Measurements from ENCODE around the gene PLXNA4. TPM values are rescaled to one million over a fixed set of nuclear protein-coding genes. Genes with fewer than 3 reads are reported as not detected.

Gene PLXNA4
- total RNA-seq, 2 donors from 2014 or later, result 2.1 to 8.2 TPM

DNA sequence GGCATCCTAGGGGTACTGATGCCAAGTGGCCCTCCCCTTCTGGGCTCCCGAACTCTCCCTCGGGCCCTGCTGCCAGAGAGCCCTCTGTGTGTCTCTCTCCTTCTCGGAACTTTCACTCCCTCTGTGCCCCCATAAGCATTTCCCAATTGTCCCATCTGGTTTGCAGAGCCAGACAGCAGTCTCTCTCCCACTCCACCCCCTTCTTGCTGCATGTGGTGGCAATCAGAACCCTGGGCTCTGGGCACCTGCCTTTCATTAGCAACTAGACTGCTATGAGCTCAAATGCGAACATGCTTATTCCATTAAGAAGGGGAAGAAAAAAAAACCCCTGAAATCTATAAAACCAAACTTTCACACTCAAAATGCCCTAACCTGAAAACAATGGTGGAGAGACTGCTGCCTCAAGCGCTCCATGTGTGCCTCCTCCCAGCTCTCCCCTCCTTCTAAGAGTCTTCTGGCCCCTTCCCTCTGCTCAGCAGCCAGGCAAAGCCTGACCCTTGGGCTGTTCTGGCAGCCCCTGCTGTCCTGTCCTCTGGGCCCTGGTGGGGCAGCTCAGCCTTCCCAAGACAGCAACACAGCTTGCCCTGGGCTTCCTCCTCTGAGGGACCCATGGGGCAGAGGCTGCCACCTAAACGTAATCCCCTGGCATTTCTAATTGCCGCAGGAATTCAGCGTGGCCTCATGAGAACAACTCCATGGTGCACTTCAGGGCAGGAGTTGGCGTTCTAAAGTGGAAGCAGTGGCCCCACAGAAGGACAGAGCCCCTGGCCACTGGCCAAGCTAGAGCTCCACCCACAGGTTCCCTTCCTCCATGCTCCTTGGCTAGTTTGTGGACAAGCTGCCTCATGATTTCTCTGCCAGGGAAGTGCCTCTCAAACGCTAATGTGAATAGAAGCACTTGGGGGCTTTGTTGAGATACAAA lies 415.4 kb downstream of the PLXNA4 start:
- Histone ChIP-seq H3K36me3 (replicated peaks in 1 of 2; ENCODE audit: insufficient read depth in 1 of 2, low read depth in 2 of 2) (no peaks in the 10 kb centered on the region), H3K4me1 (no peaks in the 10 kb centered on the region), H3K27ac (no peak overlapping the region), H3K4me3 (no peak overlapping the region), H3K27me3 (no peaks in the 10 kb centered on the region), H3K9me3 (no peaks in the 10 kb centered on the region)
- no peak for ATAC-seq
- WGBS, 2 donors, result 48 to 67% methylated on average over 7 to 10 of the region's 10 CpGs
- intact Hi-C loops (cut with DNase I), result no loop called here
- TF ChIP-seq, protein P1, sequence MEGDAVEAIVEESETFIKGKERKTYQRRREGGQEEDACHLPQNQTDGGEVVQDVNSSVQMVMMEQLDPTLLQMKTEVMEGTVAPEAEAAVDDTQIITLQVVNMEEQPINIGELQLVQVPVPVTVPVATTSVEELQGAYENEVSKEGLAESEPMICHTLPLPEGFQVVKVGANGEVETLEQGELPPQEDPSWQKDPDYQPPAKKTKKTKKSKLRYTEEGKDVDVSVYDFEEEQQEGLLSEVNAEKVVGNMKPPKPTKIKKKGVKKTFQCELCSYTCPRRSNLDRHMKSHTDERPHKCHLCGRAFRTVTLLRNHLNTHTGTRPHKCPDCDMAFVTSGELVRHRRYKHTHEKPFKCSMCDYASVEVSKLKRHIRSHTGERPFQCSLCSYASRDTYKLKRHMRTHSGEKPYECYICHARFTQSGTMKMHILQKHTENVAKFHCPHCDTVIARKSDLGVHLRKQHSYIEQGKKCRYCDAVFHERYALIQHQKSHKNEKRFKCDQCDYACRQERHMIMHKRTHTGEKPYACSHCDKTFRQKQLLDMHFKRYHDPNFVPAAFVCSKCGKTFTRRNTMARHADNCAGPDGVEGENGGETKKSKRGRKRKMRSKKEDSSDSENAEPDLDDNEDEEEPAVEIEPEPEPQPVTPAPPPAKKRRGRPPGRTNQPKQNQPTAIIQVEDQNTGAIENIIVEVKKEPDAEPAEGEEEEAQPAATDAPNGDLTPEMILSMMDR (IDR thresholded peaks at IDR 0.05), result no peak
- TF ChIP-seq POLR2A (IDR thresholded peaks at IDR 0.05), result no peak
- DNase-seq, result peak in 1 of 4 donors; percentile 39

- H3K4me3 ChIP-seq, result no peak overlapping the region
- no peak for ATAC-seq
- intact Hi-C loops (cut with DNase I), result no loop called here
- no peaks in the 10 kb centered on the region for H3K4me1 ChIP-seq
- H3K27ac ChIP-seq, result no peak overlapping the region
- no peak for DNase-seq
- H3K27me3 ChIP-seq, result no peaks in the 10 kb centered on the region
- 93 to 96% methylated on average over 3 of the region's 3 CpGs for WGBS, 2 donors
- H3K36me3 ChIP-seq (replicated peaks in 1 of 2; ENCODE audit: insufficient read depth in 1 of 2, low read depth in 2 of 2), result no peaks in the 10 kb centered on the region
- no peaks in the 10 kb centered on the region for H3K9me3 ChIP-seq
- TF ChIP-seq, protein P1 (IDR thresholded peaks at IDR 0.05), result no peak
Measured at GRCh38 chr7:132158841-132159240, 417.4 kb downstream of the PLXNA4 start.

DNA sequence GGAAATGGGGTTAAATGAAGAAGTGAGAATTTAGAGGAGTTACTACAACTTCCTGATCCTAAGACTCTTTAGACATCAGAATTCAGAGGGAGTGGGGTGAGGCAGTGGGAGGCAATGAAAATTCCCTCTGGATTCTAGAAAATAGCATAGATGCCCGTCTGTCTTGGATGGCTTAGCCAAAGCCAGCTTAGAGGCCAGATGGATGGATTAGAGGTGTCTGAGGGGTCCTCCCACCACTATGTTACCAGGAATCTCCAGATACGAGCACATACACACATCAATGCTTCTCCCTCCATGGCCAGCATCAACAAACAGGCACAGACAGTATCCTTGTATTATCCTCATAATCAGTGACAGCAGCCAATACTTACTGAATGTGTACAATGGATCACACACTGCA lies 418.1 kb downstream of the PLXNA4 start:
- no peaks in the 10 kb centered on the region for H3K27me3 ChIP-seq
- intact Hi-C loops (cut with DNase I), result no loop called here
- WGBS, 2 donors, result 65 to 67% methylated on average over 2 of the region's 2 CpGs
- TF ChIP-seq, protein P1 (IDR thresholded peaks at IDR 0.05), result no peak
- TF ChIP-seq POLR2A (IDR thresholded peaks at IDR 0.05), result no peak
- H3K36me3 ChIP-seq (replicated peaks in 1 of 2; ENCODE audit: insufficient read depth in 1 of 2, low read depth in 2 of 2), result no peaks in the 10 kb centered on the region
- no peak overlapping the region for H3K27ac ChIP-seq
- H3K9me3 ChIP-seq, result no peaks in the 10 kb centered on the region
- no peaks in the 10 kb centered on the region for H3K4me1 ChIP-seq
- ATAC-seq (no peak), DNase-seq (no peak)
- H3K4me3 ChIP-seq, result no peak overlapping the region

DNA sequence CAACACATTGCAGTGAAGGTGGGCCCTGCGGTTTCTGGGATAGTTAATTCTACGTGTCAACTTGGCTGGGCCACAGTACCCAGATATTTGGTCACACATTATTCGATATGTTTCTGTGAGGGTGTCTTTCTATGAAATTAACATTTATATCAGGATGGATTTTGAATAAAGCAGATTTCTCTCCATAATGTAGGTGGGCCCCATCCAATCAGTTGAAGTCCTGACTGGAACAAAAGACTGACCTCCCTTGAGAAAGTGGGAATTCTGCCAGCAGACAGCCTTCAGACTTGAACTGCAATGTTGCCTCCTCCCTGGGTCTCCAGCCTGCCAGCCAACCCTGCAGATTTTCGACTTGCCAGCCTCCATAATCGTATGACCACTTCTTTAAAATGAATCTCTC lies 420.6 kb downstream of the PLXNA4 start:
- no peak overlapping the region for H3K4me3 ChIP-seq
- TF ChIP-seq POLR2A (IDR thresholded peaks at IDR 0.05), result no peak
- TF ChIP-seq, protein P1 (IDR thresholded peaks at IDR 0.05), result no peak
- no peaks in the 10 kb centered on the region for H3K36me3 ChIP-seq (replicated peaks in 1 of 2; ENCODE audit: insufficient read depth in 1 of 2, low read depth in 2 of 2)
- no peaks in the 10 kb centered on the region for H3K4me1 ChIP-seq
- no peak overlapping the region for H3K27ac ChIP-seq
- WGBS, 2 donors, result 87 to 91% methylated on average over 5 of the region's 5 CpGs
- ATAC-seq (no peak), DNase-seq (no peak)
- H3K27me3 ChIP-seq, result no peaks in the 10 kb centered on the region
- no peaks in the 10 kb centered on the region for H3K9me3 ChIP-seq
- intact Hi-C loops (cut with DNase I), result no loop called here

Data from body of pancreas (tissue), 4 donors.